Measurements from ENCODE around the gene FGFR3. TPM values are rescaled to one million over a fixed set of nuclear protein-coding genes. Genes with fewer than 3 reads are reported as not detected.

The FGFR3 gene
- total RNA-seq, 2 experiments from 2014 or later = 0.21 to 0.27 TPM

GRCh38 chr4:1749826-1750225, 43.3 kb upstream of the FGFR3 start:
- H3K27me3 Mint-ChIP-seq = no peaks in the 10 kb centered on the region
- H3K4me1 Mint-ChIP-seq (ENCODE audit: low read depth) = no peaks in the 10 kb centered on the region
- H3K4me3 Mint-ChIP-seq = no peak overlapping the region
- no peak overlapping the region for H3K27ac Mint-ChIP-seq
- H3K36me3 Mint-ChIP-seq = no peaks in the 10 kb centered on the region
- DNase-seq = no peak
- no peaks in the 10 kb centered on the region for H3K9me3 Mint-ChIP-seq
- ChIA-PET CTCF (interaction anchor here (3.5 kb wide), 1 partner anchor 60 kb away, joined by 63 read pairs; no protein-coding TSS in a partner anchor), POLR2A (no interaction called here)
- intact Hi-C loops (cut with micrococcal nuclease) = loop anchor here (2.0 to 5.0 kb wide), 2 partner anchors 42 to 149 kb away; partner anchors contain the start of gene FGFR3

- H3K27me3 Mint-ChIP-seq = no peaks in the 10 kb centered on the region
- no peak overlapping the region for H3K27ac Mint-ChIP-seq
- no peak overlapping the region for H3K4me3 Mint-ChIP-seq
- H3K9me3 Mint-ChIP-seq = no peaks in the 10 kb centered on the region
- DNase-seq = no peak
- H3K36me3 Mint-ChIP-seq = no peaks in the 10 kb centered on the region
- H3K4me1 Mint-ChIP-seq (ENCODE audit: low read depth) = no peaks in the 10 kb centered on the region
- CTCF ChIA-PET = no interaction called here
- POLR2A ChIA-PET = no interaction called here
- intact Hi-C loops (cut with micrococcal nuclease) = no loop called here
Observed at GRCh38 chr4:1750381-1751154, 42.5 kb upstream of the FGFR3 start.

DNA sequence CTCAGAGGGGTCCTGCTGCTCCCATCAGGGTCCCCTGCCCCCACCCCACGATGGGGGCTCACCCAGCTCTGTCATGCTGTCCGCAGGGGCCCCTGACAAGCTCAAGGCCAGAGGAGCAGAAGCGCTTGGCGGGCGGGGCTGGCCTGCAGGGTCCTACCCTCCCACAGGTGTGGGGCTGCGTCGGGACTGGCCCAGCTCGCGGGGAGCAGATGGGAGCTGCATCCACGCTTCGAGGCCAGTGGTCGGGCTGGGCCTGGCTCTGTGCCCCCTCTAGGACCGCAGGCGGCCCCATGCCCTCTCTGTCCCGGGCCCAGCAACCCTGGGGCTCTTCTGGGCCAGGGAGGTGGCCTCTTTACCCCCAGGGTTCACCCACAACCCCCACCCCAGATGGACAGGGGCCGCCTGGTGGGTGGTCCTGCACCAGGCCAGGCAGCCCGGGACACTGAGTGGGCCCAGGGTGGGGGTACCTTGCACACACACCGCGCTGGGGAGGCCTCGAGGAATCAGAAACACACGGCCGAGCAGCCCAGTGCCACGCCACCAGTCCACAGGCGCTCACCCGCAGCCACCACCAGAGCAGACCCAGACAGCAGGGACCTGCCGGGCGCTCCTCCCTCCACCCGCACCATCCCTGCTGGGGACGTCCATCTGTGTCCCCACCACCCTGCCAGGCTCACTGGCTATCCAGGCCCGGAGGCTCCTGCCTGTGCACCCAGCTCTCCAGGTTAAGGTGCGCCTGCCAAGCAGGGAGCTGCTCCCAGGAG, 41.8 kb upstream of the FGFR3 start:
- no peaks in the 10 kb centered on the region for H3K9me3 Mint-ChIP-seq
- POLR2A ChIA-PET = interaction anchor here (1.0 kb wide), 1 partner anchor 59 kb away, joined by 3 read pairs; no protein-coding TSS in a partner anchor
- no peak for DNase-seq
- no peak overlapping the region for H3K4me3 Mint-ChIP-seq
- H3K36me3 Mint-ChIP-seq = no peaks in the 10 kb centered on the region
- H3K4me1 Mint-ChIP-seq (ENCODE audit: low read depth) = no peaks in the 10 kb centered on the region
- CTCF ChIA-PET = interaction anchor here (0.8 to 2.0 kb wide), 3 partner anchors 17 to 148 kb away, joined by 3 to 13 read pairs (median 3); no protein-coding TSS in a partner anchor
- H3K27ac Mint-ChIP-seq = no peak overlapping the region
- no peaks in the 10 kb centered on the region for H3K27me3 Mint-ChIP-seq
- intact Hi-C loops (cut with micrococcal nuclease) = no loop called here

- Mint-ChIP-seq H3K9me3 (no peaks in the 10 kb centered on the region), H3K36me3 (no peaks in the 10 kb centered on the region), H3K4me1 (ENCODE audit: low read depth) (no peaks in the 10 kb centered on the region), H3K4me3 (no peak overlapping the region), H3K27ac (no peak overlapping the region), H3K27me3 (no peaks in the 10 kb centered on the region)
- ChIA-PET POLR2A (interaction anchor here (1.0 kb wide), 1 partner anchor 59 kb away, joined by 3 read pairs; no protein-coding TSS in a partner anchor), CTCF (interaction anchor here (0.8 to 2.0 kb wide), 5 partner anchors 16 to 148 kb away, joined by 3 to 13 read pairs (median 3); no protein-coding TSS in a partner anchor)
- intact Hi-C loops (cut with micrococcal nuclease) = no loop called here
- no peak for DNase-seq
Observed at GRCh38 chr4:1751919-1752283, 41.2 kb upstream of the FGFR3 start.

- no peak overlapping the region for H3K4me3 Mint-ChIP-seq
Observed at GRCh38 chr4:1752284-1753041, 40.6 kb upstream of the FGFR3 start.

DNA sequence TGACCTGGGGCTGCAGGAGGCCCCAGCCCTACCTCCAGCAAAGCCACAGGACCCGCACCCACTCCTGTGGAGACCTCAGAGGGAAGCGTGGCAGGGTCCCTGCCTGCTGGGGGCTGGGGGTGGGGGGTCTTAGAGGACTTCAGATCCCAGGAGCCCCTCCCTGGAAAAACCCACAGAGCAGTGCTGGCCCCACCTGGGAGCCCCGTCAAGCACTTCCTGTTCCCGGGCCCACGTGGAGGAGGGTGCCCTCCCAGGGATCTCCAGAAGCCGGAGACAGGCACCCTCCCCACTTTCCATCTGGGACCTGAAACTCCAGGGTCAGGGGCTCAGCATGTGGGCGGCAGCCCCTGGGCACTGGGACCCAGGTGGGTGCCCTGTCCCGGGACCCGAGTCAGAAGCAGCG, 39.8 kb upstream of the FGFR3 start:
- ChIA-PET POLR2A (no interaction called here), CTCF (no interaction called here)
- Mint-ChIP-seq H3K27ac (no peak overlapping the region), H3K4me1 (ENCODE audit: low read depth) (no peaks in the 10 kb centered on the region), H3K36me3 (no peaks in the 10 kb centered on the region), H3K27me3 (no peaks in the 10 kb centered on the region), H3K4me3 (no peak overlapping the region), H3K9me3 (no peaks in the 10 kb centered on the region)
- no peak for DNase-seq
- intact Hi-C loops (cut with micrococcal nuclease) = no loop called here

More at GRCh38 chr4:1752284-1753041, 40.6 kb upstream of the FGFR3 start:
- Mint-ChIP-seq H3K36me3 (no peaks in the 10 kb centered on the region), H3K9me3 (no peaks in the 10 kb centered on the region), H3K4me1 (ENCODE audit: low read depth) (no peaks in the 10 kb centered on the region), H3K27ac (no peak overlapping the region), H3K27me3 (no peaks in the 10 kb centered on the region)
- DNase-seq = peak; percentile 80
- intact Hi-C loops (cut with micrococcal nuclease) = no loop called here
- POLR2A ChIA-PET = interaction anchor here (1.0 kb wide), 1 partner anchor 58 kb away, joined by 3 read pairs; no protein-coding TSS in a partner anchor
- CTCF ChIA-PET = interaction anchor here (1.0 to 2.0 kb wide), 4 partner anchors 15 to 147 kb away, joined by 3 to 13 read pairs (median 4); no protein-coding TSS in a partner anchor

DNA sequence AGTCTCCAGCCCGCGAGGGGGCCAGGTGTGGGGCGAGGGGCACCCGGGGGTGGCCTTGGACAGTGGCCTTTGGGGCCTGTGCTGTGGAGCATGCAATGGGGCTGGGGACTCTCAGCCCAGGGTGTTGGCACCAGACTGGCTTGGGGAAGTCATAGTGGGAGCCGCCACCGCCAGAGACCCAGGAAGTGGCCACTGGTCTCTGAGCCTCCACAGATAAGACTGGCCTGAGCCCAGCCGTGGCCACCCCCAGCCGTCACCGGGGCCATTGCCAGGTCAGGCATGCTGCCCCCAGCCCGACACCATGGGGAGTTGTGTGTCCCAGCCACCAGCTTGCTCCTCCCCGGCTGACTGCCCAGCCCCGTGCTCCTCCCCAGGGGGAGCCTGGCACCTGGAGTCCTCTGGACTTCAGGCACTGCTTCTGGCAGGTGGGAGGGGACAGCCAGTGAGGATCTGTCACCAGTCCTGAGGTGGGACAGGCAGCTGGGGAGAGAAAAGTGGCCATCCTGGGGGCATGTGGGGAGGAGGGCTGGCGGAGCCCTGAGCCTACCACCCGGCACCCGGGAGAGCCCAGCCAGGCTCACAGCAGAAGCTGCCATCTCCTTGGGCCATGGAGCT, 39.3 kb upstream of the FGFR3 start:
- no peaks in the 10 kb centered on the region for H3K4me1 Mint-ChIP-seq (ENCODE audit: low read depth)

DNA sequence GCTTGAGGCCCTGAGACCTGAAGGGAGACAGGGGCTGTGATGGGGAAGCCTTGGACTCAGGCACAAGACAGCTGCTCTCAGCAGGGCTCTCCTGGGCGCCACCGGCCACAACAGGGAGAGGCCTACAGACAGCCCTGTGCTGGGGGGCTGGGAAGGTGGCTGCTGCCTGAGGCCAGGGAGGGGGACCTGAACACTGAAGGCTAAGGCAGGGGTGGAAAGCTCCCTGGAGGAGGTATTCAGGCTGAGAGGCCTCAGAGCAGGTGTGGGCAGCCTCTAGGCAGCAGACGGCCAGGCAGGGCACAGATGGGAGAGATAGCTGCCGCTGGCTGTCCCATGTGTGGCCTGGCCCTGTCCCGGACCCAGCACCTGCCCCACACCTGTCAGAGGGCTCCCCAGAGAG, 38.8 kb upstream of the FGFR3 start:
- Mint-ChIP-seq H3K27me3 (no peaks in the 10 kb centered on the region), H3K27ac (no peak overlapping the region), H3K4me3 (no peak overlapping the region), H3K9me3 (no peaks in the 10 kb centered on the region), H3K36me3 (no peaks in the 10 kb centered on the region), H3K4me1 (ENCODE audit: low read depth) (no peaks in the 10 kb centered on the region)
- CTCF ChIA-PET = no interaction called here
- DNase-seq = no peak
- POLR2A ChIA-PET = no interaction called here
- intact Hi-C loops (cut with micrococcal nuclease) = no loop called here

More for the DNA sequence above, 39.3 kb upstream of the FGFR3 start:
- ChIA-PET POLR2A (no interaction called here), CTCF (no interaction called here)
- H3K36me3 Mint-ChIP-seq = no peaks in the 10 kb centered on the region
- no peak overlapping the region for H3K4me3 Mint-ChIP-seq
- no peak for DNase-seq
- H3K9me3 Mint-ChIP-seq = no peaks in the 10 kb centered on the region
- intact Hi-C loops (cut with micrococcal nuclease) = no loop called here
- H3K27me3 Mint-ChIP-seq = no peaks in the 10 kb centered on the region
- H3K27ac Mint-ChIP-seq = no peak overlapping the region

- no peak for DNase-seq
- intact Hi-C loops (cut with micrococcal nuclease) = no loop called here
- CTCF ChIA-PET = no interaction called here
- no peaks in the 10 kb centered on the region for H3K4me1 Mint-ChIP-seq (ENCODE audit: low read depth)
- H3K9me3 Mint-ChIP-seq = no peaks in the 10 kb centered on the region
- H3K36me3 Mint-ChIP-seq = no peaks in the 10 kb centered on the region
- no peak overlapping the region for H3K27ac Mint-ChIP-seq
- POLR2A ChIA-PET = no interaction called here
- no peaks in the 10 kb centered on the region for H3K27me3 Mint-ChIP-seq
- no peak overlapping the region for H3K4me3 Mint-ChIP-seq
Observed at GRCh38 chr4:1755297-1755696, 37.8 kb upstream of the FGFR3 start.

DNA sequence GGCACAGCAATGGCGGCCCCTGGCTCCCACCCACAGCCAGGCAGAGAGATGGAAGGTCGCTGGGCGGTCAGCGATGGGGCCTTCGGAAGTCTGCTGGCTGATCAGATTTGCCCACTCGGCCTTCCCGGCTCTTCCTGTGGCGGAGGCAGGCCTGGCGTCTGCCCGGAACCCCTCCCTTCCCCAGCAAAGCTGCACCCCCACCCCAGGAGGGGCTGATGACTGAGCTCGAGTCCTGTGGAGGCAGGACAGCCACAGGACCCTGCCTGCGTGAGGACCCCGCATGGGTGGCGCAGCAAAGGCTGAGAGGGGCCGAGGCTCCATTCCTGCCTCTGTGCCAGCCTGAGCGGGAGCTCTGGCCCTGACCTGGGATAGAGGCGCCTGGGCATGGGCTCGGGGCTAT, 37.0 kb upstream of the FGFR3 start:
- DNase-seq = no peak
- intact Hi-C loops (cut with micrococcal nuclease) = no loop called here
- H3K27me3 Mint-ChIP-seq = no peaks in the 10 kb centered on the region
- H3K4me3 Mint-ChIP-seq = no peak overlapping the region
- no peaks in the 10 kb centered on the region for H3K36me3 Mint-ChIP-seq
- H3K4me1 Mint-ChIP-seq (ENCODE audit: low read depth) = no peaks in the 10 kb centered on the region
- POLR2A ChIA-PET = no interaction called here
- no peaks in the 10 kb centered on the region for H3K9me3 Mint-ChIP-seq
- CTCF ChIA-PET = interaction anchor here (1.6 kb wide), 1 partner anchor 12 kb away, joined by 5 read pairs; no protein-coding TSS in a partner anchor
- H3K27ac Mint-ChIP-seq = no peak overlapping the region

DNA sequence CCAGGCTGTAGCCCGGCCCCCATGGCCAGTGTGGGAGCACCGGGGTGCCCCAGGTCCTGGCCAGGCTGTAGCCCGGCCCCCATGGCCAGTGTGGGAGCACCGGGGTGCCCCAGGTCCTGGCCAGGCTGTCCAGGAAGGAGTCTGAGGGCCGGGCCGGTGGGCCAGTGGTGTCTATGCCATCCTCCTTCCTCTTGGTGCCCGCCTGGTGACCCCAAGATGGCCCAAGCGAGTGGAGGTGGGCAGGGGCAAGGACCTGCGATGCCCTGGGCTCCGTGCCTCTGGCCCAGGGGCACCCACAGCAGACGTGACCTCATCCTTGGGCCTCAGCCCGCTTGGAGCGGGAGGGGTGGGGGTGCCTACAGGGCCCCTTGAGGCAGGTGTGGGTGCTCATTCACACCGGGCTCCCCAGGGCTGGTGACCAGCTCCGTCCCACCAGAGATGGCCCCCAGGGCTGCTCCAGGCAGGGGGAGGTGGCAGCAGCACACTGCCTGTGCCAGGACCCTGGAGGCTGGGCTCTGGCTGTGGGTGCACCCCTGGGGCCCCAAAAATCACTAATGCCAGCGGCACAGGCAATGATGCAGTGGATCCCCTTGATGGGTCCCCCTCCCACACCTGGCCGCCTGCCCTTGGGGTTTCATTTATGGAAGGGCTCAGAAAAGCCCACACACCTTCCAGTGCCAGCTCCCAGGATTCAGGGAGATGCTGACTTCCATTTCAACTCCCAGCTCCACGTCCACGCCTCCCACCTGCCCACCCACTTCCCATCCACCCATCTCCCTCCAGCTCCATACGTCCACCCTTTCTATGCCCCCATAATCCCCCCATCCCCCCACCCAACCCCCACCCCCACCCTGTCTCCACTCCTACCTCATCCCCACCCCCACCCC, 36.0 kb upstream of the FGFR3 start:
- POLR2A ChIA-PET = no interaction called here
- DNase-seq = no peak
- H3K4me3 Mint-ChIP-seq = no peak overlapping the region
- intact Hi-C loops (cut with micrococcal nuclease) = no loop called here
- no peaks in the 10 kb centered on the region for H3K4me1 Mint-ChIP-seq (ENCODE audit: low read depth)
- H3K9me3 Mint-ChIP-seq = no peaks in the 10 kb centered on the region
- H3K27me3 Mint-ChIP-seq = no peaks in the 10 kb centered on the region
- no peaks in the 10 kb centered on the region for H3K36me3 Mint-ChIP-seq
- CTCF ChIA-PET = interaction anchor here (1.2 to 1.6 kb wide), 2 partner anchors 9 to 11 kb away, joined by 4 to 5 read pairs; no protein-coding TSS in a partner anchor
- H3K27ac Mint-ChIP-seq = no peak overlapping the region

Data from activated CD4-positive, alpha-beta memory T cell treated with anti-CD3 and anti-CD28 coated beads for 36 hours (primary cell).